ENCODE results near the gene MAN1A2.
"Not testable (repeated sequence)": the region's sequence is repeated elsewhere in the genome, so short reads cannot be mapped to it uniquely, and the experiment has no call there.

MAN1A2 gene

DNA sequence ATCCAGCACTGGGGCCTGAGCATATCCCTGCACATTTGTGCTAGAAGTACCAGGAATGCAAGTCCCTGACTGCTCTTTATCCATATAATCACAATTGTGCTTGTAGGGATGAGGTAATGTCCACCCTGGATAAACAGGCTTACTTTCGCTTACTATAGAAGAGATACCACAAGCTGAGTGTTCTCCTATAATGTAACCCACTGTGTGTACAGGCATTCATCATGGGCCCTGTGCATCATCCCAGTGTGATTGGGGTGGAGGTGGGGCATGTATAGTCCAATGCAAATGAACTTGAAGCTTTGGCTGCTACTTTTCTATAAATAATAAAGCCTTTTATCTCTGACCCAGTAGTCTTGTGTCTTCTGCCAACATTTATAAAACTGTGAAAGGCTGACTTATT, 69.3 kb downstream of the MAN1A2 start:
- TF ChIP-seq CTCF (conservative IDR thresholded peaks at IDR 0.05) = no peak
- H3K27ac ChIP-seq = no peak overlapping the region

GRCh38 chr1:117447661-117448060, 80.4 kb downstream of the MAN1A2 start:
- H3K27ac ChIP-seq = no peak overlapping the region
- TF ChIP-seq CTCF (conservative IDR thresholded peaks at IDR 0.05) = no peak

DNA sequence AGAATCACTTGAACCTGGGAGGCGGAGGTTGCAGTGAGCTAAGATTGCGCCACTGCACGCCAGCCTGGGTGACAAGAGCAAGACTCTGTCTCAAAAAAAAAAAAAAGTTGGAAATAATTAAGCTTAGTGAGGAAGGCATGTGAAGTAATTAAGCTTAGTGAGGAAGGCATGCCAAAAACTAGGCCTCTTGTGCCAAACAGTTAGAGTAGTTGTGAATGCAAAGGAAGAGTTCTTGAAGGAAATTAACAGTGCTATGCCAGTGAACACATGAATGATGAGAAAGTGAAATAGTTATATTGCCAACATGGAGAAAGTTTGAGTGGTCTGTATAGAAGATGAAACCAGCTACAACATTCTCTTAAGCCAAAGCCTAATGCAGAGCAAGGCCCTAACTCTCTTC, 85.0 kb downstream of the MAN1A2 start:
- H3K27ac ChIP-seq = no peak overlapping the region
- TF ChIP-seq CTCF (conservative IDR thresholded peaks at IDR 0.05) = no peak

DNA sequence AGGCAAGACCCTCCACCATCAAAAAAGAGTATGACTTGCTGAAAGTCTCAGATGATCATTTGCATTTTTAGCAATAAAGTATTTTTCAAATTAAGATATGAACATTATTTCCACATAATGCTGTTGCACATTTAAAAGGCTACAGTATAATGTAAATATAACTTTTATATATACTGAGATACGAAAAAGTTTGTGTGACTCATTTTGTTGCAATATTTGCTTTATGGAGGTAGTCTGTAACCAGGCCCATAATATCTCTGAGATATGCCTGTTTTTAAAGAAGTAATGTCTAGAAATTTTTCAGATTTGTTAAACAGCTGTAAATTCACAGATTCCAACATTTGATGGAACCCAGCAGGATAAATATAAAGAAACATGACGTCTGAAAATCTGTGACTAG, 86.7 kb downstream of the MAN1A2 start:
- H3K27ac ChIP-seq = no peak overlapping the region
- TF ChIP-seq CTCF (conservative IDR thresholded peaks at IDR 0.05) = no peak

DNA sequence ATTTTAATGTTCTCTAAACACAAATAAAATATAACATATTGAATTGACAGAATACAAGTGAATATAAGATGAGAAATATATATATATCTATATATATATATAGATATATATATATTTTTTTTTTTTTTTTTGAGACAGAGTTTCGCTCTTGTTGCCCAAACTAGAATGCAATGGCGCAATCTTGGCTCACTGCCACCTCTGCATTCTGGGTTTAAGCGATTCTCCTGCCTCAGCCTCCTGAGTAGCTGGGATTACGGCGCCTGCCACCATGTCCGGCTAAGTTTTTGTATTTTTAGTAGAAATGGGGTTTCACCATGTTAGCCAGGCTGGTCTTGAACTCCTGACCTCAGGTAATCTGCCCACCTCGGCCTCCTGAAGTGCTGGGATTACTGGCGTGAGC, 91.2 kb downstream of the MAN1A2 start:
- H3K27ac ChIP-seq = not testable (repeated sequence)

- no peak overlapping the region for H3K27ac ChIP-seq
- TF ChIP-seq CTCF (conservative IDR thresholded peaks at IDR 0.05) = no peak
Observed at GRCh38 chr1:117466761-117467160, 99.5 kb downstream of the MAN1A2 start.

- H3K27ac ChIP-seq = no peak overlapping the region
- TF ChIP-seq CTCF (conservative IDR thresholded peaks at IDR 0.05) = no peak
Observed at GRCh38 chr1:117467336-117467735, 100.1 kb downstream of the MAN1A2 start.

DNA sequence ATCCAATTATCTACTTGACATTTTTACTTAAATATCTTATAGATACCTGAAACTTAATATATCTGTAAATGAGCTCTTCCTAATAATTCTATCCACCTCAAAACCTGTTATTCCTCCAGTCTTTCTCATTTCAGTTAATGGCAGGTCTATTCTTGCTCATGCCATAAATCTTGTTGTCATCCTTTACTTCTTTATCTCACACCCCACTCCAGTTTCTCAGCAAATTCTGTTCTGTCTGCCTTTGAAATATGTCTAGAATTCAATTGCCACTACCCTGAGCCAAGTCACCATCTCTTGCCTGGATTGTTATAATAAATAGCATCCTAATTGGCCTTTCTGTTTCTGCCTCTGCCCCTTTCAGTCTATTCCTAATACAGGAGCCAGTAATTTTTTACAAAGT, 105.8 kb downstream of the MAN1A2 start:
- no peak for TF ChIP-seq CTCF (conservative IDR thresholded peaks at IDR 0.05)
- H3K27ac ChIP-seq = no peak overlapping the region

DNA sequence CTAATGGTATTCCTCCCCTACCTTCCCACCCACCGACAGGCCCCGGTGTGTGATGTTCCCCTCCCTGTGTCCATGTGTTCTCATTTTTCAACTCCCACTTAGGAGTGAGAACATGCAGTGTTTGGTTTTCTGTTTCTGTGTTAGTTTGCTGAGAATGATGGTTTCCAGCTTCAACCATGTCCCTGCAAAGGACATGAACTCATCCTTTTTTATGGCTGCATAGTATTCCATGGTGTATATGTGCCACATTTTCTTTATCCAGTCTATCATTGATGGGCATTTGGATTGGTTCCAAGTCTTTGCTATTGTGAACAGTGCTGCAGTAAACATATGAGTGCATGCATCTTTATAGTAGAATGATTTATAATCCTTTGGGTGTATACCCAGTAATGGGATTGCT, 108.2 kb downstream of the MAN1A2 start:
- not testable (repeated sequence) for H3K27ac ChIP-seq
